Measurements from ENCODE around the gene LAPTM4A. TPM values are rescaled to one million over a fixed set of nuclear protein-coding genes. Genes with fewer than 3 reads are reported as not detected.

Gene LAPTM4A
- total RNA-seq, 1 experiment from 2014 or later: 125 TPM

DNA sequence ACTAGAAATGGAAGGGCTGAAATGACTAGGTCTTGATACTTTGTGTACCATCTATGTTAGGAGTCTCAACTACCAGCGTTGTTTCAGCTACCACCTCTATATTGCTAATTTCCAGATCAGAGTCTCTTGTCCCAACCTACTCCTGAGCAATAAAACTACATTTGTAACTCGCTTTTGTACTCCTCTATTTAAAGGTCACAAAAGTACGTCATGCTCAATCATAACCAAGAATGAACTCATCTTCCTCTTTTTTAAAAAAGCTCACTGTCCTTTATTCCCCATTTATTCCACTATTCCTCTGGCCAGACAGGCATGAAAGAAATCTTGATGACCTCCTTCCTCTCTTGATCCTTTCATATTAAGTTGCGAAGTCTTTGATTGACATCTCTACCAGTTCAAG is 27.7 kb downstream of the LAPTM4A start:
- Histone ChIP-seq H3K27ac (no peak overlapping the region), H3K79me2 (ENCODE audit: low read depth) (no peaks in the 10 kb centered on the region), H4K20me1 (ENCODE audit: insufficient read depth) (no peaks in the 10 kb centered on the region), H3K4me3 (no peak overlapping the region), H3K9me2 (ENCODE audit: insufficient read depth) (0 out of 2 replicates have a peak, but pooled peaks cover under 1% of the 10 kb centered on the region), H3K4me2 (no peak overlapping the region), H3K9me3 (ENCODE audit: insufficient read depth, low read depth) (peaks cover 22% of the 10 kb centered on the region; the same call in 1 of the 2 replicates), H3K27me3 (ENCODE audit: insufficient read depth, low read depth) (no peaks in the 10 kb centered on the region), H3K4me1 (replicated peaks; ENCODE audit: insufficient read depth) (no peaks in the 10 kb centered on the region), H3F3A (ENCODE audit: insufficient read depth, low read depth) (no peaks in the 10 kb centered on the region; the same call in 1 of the 2 replicates), H2AFZ (no peak overlapping the region), H3K36me3 (ENCODE audit: low read depth) (peaks cover 4% of the 10 kb centered on the region; the same call in 1 of the 2 replicates)
- no TSS peak for BruUV-seq (replicated peaks)
- ChIA-PET POLR2A (ENCODE audit: unreplicated experiment) (interaction anchor here (0.6 kb wide), 1 partner anchor 263 kb away, joined by 3 read pairs; no protein-coding TSS in a partner anchor), CTCF (no interaction called here)
- intact Hi-C loops (cut with micrococcal nuclease; ENCODE audit: unreplicated experiment): no loop called here
- no peak for DNase-seq
- TF ChIP-seq EZH2 (IDR thresholded peaks at IDR 0.05; ENCODE audit: low read depth) (no peak), CTCF (conservative IDR thresholded peaks at IDR 0.05) (no peak)

GRCh38 chr2:20021405-20022009 is 29.9 kb downstream of the LAPTM4A start:
- Histone ChIP-seq H4K20me1 (ENCODE audit: insufficient read depth) (no peaks in the 10 kb centered on the region), H3K9me2 (ENCODE audit: insufficient read depth) (0 out of 2 replicates have a peak, but pooled peaks cover 4% of the 10 kb centered on the region), H3K36me3 (ENCODE audit: low read depth) (no peaks in the 10 kb centered on the region), H3K79me2 (ENCODE audit: low read depth) (no peaks in the 10 kb centered on the region), H2AFZ (no peak overlapping the region), H3K9me3 (ENCODE audit: insufficient read depth, low read depth) (peaks cover 22% of the 10 kb centered on the region; the same call in 1 of the 2 replicates), H3K4me2 (no peak overlapping the region), H3K27me3 (ENCODE audit: insufficient read depth, low read depth) (no peaks in the 10 kb centered on the region), H3K4me3 (no peak overlapping the region), H3K27ac (no peak overlapping the region), H3K4me1 (replicated peaks; ENCODE audit: insufficient read depth) (no peaks in the 10 kb centered on the region), H3F3A (ENCODE audit: insufficient read depth, low read depth) (no peaks in the 10 kb centered on the region)
- intact Hi-C loops (cut with micrococcal nuclease; ENCODE audit: unreplicated experiment): no loop called here
- DNase-seq: no peak
- no TSS peak for BruUV-seq (replicated peaks)
- CTCF ChIA-PET: no interaction called here
- POLR2A ChIA-PET (ENCODE audit: unreplicated experiment): no interaction called here
- no peak for TF ChIP-seq CTCF (conservative IDR thresholded peaks at IDR 0.05)
- TF ChIP-seq EZH2 (IDR thresholded peaks at IDR 0.05; ENCODE audit: low read depth): no peak

- ChIA-PET CTCF (no interaction called here), POLR2A (ENCODE audit: unreplicated experiment) (no interaction called here)
- Histone ChIP-seq H3K9me2 (ENCODE audit: insufficient read depth) (0 out of 2 replicates have a peak, but pooled peaks cover 4% of the 10 kb centered on the region), H4K20me1 (ENCODE audit: insufficient read depth) (no peaks in the 10 kb centered on the region), H3K27me3 (ENCODE audit: insufficient read depth, low read depth) (no peaks in the 10 kb centered on the region), H3F3A (ENCODE audit: insufficient read depth, low read depth) (no peaks in the 10 kb centered on the region), H3K79me2 (ENCODE audit: low read depth) (no peaks in the 10 kb centered on the region), H3K4me3 (no peak overlapping the region), H2AFZ (no peak overlapping the region), H3K4me1 (replicated peaks; ENCODE audit: insufficient read depth) (no peaks in the 10 kb centered on the region), H3K4me2 (no peak overlapping the region), H3K9me3 (ENCODE audit: insufficient read depth, low read depth) (peaks cover 22% of the 10 kb centered on the region; the same call in 1 of the 2 replicates), H3K36me3 (ENCODE audit: low read depth) (no peaks in the 10 kb centered on the region), H3K27ac (no peak overlapping the region)
- intact Hi-C loops (cut with micrococcal nuclease; ENCODE audit: unreplicated experiment): no loop called here
- TF ChIP-seq CTCF (conservative IDR thresholded peaks at IDR 0.05) (no peak), EZH2 (IDR thresholded peaks at IDR 0.05; ENCODE audit: low read depth) (no peak)
- DNase-seq: no peak
- no TSS peak for BruUV-seq (replicated peaks)
These were observed 31.7 kb downstream of the LAPTM4A start for GRCh38 chr2:20019747-20020146.

Measured in PC-9 (cell line).